GM18505 (cell line): Measurements from ENCODE around the gene RANBP3.
"Not testable (repeated sequence)": the region's sequence is repeated elsewhere in the genome, so short reads cannot be mapped to it uniquely, and the experiment has no call there.

ENCODE experiments used
- ATAC-seq: cut with Tn5 transposase; IDR thresholded peaks from one replicate; pipeline ENCODE4 v1.9.1; 2021; ENCODE audit not compliant: unreplicated experiment
- POLR2A ChIP-seq: IDR thresholded peaks from 4 replicates; pipeline ENCODE4 v1.6.1; 2011; ENCODE audit warnings: borderline replicate concordance; ENCODE audit not compliant: insufficient read depth, insufficient read length; ENCODE audit errors: extremely low read depth

The RANBP3 gene

GRCh38 chr19:5880604-5881078, 97.3 kb downstream of the RANBP3 start:
- ATAC-seq, result no peak
- no peak for TF ChIP-seq POLR2A

DNA sequence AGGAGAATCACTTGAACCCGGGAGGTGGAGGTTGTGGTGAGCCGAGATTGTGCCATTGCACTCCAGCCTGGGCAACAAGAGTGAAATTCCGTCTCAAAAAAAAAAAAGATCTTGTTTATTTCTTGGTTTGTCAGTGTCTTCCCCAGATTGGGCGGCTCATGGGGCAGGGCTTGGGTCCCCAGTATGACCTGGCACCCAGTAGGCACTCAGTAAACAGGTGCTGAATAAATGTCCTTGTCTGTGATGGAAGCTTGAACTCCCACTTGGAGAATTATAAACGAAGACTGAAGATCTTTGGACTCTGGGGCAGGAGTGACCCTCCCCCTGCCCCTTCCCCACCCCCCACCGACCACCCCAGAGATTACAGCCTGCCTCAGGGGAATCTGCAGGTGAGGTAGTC, 97.7 kb downstream of the RANBP3 start:
- TF ChIP-seq POLR2A, result no peak
- no peak for ATAC-seq

GRCh38 chr19:5877882-5878281, 100.1 kb downstream of the RANBP3 start:
- TF ChIP-seq POLR2A, result no peak
- ATAC-seq, result no peak

- no peak for ATAC-seq
- TF ChIP-seq POLR2A, result no peak
Measured at GRCh38 chr19:5877427-5877826, 100.5 kb downstream of the RANBP3 start.

GRCh38 chr19:5874496-5874895, 103.4 kb downstream of the RANBP3 start:
- ATAC-seq, result not testable (repeated sequence)

GRCh38 chr19:5873617-5874199, 104.2 kb downstream of the RANBP3 start:
- no peak for ATAC-seq
- no peak for TF ChIP-seq POLR2A

DNA sequence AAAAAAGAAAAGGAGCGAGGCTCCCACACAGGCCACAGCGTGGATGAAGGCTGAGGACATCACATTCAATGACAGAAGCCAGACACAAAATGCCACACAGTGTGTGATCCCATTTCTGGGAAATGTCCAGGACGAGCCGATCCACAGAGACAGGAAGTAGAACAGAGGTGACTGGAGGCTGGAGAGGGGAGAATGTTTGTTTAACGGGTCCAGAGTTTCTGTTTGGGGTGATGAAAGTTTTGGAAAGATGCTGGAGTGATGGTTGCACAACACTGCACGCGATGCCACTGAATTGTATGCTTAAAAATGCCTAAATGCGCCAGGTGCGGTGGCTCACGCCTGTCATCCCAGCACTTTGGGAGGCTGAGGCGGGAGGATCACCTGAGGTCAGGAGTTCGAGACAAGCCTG, 107.0 kb downstream of the RANBP3 start:
- no peak for TF ChIP-seq POLR2A
- no peak for ATAC-seq

- no peak for ATAC-seq
- TF ChIP-seq POLR2A, result no peak
Measured at GRCh38 chr19:5867201-5868136, 110.5 kb downstream of the RANBP3 start.
